Muscle layer of duodenum (tissue), 2 donors: Measurements from ENCODE around the gene B3GALNT1.

Source experiments
- H3K27ac ChIP-seq: one replicate; pipeline ENCODE4 v1.7.0; 2013; ENCODE audit warnings: mild to moderate bottlenecking, low read length
- H3K27me3 ChIP-seq: one replicate; pipeline ENCODE4 v1.7.0; 2013; ENCODE audit warnings: low read depth, mild to moderate bottlenecking, control low read depth, low read length
- H3K36me3 ChIP-seq, 2 donors: one replicate each; pipeline ENCODE4 v1.7.0; 2013; ENCODE audit warnings: low read length in 2 of 2, control low read depth in 1 of 2, mild to moderate bottlenecking in 1 of 2; ENCODE audit not compliant: insufficient read depth in 2 of 2, control insufficient read depth in 1 of 2
- H3K4me1 ChIP-seq, 2 donors: one replicate each; pipeline ENCODE4 v1.7.0; 2013; ENCODE audit warnings: low read length in 2 of 2, mild to moderate bottlenecking in 2 of 2, control low read depth in 1 of 2, moderate library complexity in 1 of 2; ENCODE audit not compliant: insufficient read depth in 2 of 2, control insufficient read depth in 1 of 2
- H3K4me3 ChIP-seq, 2 donors: one replicate each; pipeline ENCODE4 v1.7.0; 2013; ENCODE audit warnings: low read length in 2 of 2, low read depth in 1 of 2, mild to moderate bottlenecking in 1 of 2
- H3K9me3 ChIP-seq, 2 donors: one replicate each; pipeline ENCODE4 v1.7.0; 2013; ENCODE audit warnings: low read length in 2 of 2, control low read depth in 1 of 2, mild to moderate bottlenecking in 1 of 2; ENCODE audit not compliant: control insufficient read depth in 1 of 2
- donor health status: healthy.

B3GALNT1 gene

DNA sequence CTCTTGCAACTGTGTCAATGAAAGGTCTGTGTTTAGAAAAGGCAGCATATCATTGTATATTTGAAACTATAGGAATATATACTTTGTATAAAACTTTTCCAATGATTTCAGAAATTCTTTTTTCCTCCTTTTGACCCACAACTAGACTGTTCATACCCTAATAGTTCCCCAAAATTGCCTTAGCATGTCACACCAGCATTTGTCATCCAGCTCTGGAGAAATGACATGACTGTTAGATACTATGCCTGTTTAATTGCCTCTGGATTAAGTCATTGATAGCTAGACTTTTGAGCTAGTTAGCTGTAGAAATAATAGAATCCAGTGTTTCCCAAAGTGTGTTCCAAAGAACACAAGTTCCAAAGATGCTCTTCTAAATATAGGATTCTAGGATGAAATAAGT lies 32.4 kb downstream of the B3GALNT1 start:
- H3K36me3 ChIP-seq = no peaks in the 10 kb centered on the region
- no peaks in the 10 kb centered on the region for H3K27me3 ChIP-seq
- H3K9me3 ChIP-seq = no peaks in the 10 kb centered on the region
- no peaks in the 10 kb centered on the region for H3K4me1 ChIP-seq
- H3K4me3 ChIP-seq = no peak overlapping the region
- no peak overlapping the region for H3K27ac ChIP-seq

DNA sequence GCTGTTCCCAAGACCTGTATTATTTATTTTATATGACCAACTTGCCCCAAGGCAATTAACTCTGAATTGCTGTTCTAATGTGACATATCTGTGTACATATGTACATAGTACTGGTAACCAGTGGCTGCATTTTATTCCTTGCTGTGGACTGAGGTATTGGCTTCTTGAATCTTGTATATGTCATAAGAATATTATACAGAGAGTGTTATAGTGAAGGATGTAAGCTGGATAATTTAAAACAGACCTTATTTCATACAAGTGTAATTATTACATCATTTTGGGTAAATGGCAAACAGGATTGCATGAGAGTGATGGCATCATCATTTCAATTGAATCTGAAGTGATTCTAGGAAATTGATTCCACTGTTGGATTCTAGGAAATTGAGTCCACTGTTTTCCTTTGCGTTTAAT lies 32.9 kb downstream of the B3GALNT1 start:
- H3K9me3 ChIP-seq = no peaks in the 10 kb centered on the region
- H3K36me3 ChIP-seq = no peaks in the 10 kb centered on the region
- no peaks in the 10 kb centered on the region for H3K4me1 ChIP-seq
- no peak overlapping the region for H3K4me3 ChIP-seq
- no peak overlapping the region for H3K27ac ChIP-seq
- no peaks in the 10 kb centered on the region for H3K27me3 ChIP-seq

DNA sequence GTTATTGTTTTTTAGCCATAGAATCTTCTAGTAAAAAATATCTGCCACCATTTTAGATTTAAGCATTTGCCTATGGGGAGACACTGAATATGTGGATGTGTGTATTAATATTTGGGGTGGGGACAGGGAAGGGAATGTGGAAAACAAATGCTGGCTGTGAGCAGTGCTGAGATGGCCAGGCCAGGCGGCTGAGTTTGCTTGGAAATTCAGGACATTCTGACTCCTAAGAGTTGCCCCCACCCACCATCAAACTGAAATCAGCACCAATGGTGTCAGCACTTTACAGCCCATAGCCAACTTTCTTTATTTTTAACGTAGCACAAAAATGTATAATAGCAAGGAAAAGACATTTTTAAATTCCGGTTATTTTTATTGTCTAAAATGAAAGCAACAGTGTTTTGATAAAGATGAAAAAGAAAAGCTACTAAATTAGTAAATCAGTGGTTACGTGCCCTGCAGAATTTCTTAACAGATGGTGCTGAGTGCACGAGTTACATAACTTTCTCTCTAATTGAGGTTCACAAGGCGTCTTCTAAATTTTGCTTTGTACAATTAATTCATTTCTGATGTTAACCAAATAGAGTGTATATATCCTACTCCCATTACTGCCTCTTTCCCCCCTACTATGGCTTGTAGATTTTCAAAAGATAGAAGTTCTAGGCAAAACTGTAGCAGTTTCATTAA lies 34.0 kb downstream of the B3GALNT1 start:
- Histone ChIP-seq H3K27me3 (no peaks in the 10 kb centered on the region), H3K4me3 (no peak overlapping the region), H3K36me3 (no peaks in the 10 kb centered on the region), H3K27ac (no peak overlapping the region), H3K4me1 (no peaks in the 10 kb centered on the region), H3K9me3 (no peaks in the 10 kb centered on the region)

DNA sequence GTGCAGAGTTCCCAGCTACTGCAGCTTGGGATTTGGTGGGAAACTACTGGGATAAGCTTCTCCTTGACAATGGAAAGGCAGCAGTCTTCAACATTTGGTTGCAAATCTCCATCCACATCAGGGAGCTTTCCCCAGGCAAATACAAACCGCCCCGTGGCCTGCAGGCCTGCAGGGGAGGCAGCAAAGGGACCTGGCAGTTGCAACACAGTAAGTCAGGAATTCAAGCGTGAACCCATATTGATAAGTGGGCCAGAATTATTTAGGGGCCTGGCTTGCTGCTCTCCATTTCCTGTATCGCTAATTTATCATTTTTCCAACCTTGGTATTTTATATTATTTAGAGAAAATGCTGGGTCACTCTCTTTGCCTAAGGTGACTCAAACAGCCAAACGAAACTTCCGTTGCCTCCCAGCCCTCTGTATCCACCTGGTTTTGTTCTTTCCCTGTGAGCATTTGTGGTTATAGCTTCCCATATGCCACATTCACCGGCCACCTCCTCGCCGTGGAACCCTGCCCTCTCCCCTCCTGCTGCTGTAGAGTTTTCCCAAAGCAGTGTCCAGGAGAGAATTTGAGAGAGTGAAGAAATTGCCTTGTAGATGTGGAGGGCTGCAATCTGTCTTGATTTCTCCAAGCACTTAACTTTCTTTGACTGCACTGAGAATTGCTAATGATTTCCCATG lies 34.8 kb downstream of the B3GALNT1 start:
- H3K36me3 ChIP-seq = peaks cover 0 to 5% of the 10 kb centered on the region in 2 donors
- H3K4me3 ChIP-seq = no peak overlapping the region
- no peak overlapping the region for H3K27ac ChIP-seq
- no peaks in the 10 kb centered on the region for H3K27me3 ChIP-seq
- no peaks in the 10 kb centered on the region for H3K9me3 ChIP-seq
- H3K4me1 ChIP-seq = no peaks in the 10 kb centered on the region

DNA sequence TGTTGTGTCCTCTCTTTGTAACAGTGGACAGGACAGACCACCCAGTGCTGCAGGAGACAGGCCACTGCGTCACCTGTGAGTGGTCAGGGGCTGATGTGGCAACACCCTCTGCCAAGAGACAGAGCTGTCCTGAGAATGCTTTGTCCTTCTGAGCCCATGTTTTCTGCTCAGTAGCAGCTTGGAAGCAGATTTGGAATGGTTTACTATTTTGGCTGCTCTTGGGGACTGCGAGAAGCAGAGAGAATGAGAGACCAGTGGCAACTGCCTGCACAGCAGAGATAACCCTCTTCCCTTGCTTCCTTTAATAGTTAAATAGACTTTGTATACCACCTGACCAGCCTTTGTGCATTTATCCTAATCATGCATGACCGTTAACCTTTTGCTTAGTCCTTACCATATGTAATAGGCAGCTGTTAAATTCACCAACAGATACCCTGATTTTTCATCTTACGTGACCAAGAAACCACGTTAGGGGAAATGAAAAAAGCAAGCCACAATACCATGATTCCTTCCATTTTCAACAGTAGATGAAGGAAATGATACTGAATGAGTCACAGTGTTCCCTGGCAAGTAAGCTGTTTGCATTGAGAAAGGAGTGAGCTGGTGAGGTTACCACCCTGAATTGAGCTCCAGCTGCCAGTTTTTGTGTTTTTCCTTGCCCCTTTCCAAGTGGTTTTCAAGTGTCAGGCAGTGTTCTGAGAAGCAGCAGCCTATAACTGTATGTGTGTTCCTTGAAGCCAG lies 35.5 kb downstream of the B3GALNT1 start:
- H3K27ac ChIP-seq = no peak overlapping the region
- H3K4me3 ChIP-seq = no peak overlapping the region
- H3K9me3 ChIP-seq = no peaks in the 10 kb centered on the region
- no peaks in the 10 kb centered on the region for H3K27me3 ChIP-seq
- no peaks in the 10 kb centered on the region for H3K4me1 ChIP-seq
- peaks cover 0 to 5% of the 10 kb centered on the region in 2 donors for H3K36me3 ChIP-seq

DNA sequence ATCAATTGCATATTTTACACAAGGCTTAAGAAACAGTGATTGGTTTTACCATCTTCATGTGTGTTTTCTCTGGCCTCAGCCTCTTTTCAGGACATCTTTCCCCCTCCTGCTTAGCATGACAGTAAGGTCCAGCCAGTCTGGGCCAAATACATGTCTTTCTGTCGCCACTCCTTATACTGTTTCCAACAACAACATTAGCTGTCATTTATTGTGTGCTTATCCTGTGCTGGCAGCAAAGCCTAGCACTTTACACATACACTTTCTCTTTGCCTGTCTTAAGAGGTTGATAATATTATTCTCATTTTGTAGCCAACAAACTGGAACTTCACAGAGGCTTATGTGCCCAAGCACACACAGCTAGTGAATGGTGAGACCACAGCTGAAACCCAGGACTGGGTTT lies 37.8 kb downstream of the B3GALNT1 start:
- Histone ChIP-seq H3K27me3 (no peaks in the 10 kb centered on the region), H3K36me3 (peaks cover 0 to 5% of the 10 kb centered on the region in 2 donors), H3K9me3 (no peaks in the 10 kb centered on the region), H3K27ac (no peak overlapping the region), H3K4me3 (no peak overlapping the region), H3K4me1 (no peaks in the 10 kb centered on the region)

- Histone ChIP-seq H3K4me1 (no peaks in the 10 kb centered on the region), H3K36me3 (peaks cover 0 to 5% of the 10 kb centered on the region in 2 donors), H3K4me3 (no peak overlapping the region), H3K27me3 (no peaks in the 10 kb centered on the region), H3K9me3 (no peaks in the 10 kb centered on the region), H3K27ac (no peak overlapping the region)
These were observed 38.2 kb downstream of the B3GALNT1 start for GRCh38 chr3:161066930-161067329.

- H3K9me3 ChIP-seq = no peaks in the 10 kb centered on the region
- no peak overlapping the region for H3K27ac ChIP-seq
- no peaks in the 10 kb centered on the region for H3K4me1 ChIP-seq
- H3K4me3 ChIP-seq = no peak overlapping the region
- no peaks in the 10 kb centered on the region for H3K27me3 ChIP-seq
- H3K36me3 ChIP-seq = peaks cover 0 to 5% of the 10 kb centered on the region in 2 donors
These were observed 40.7 kb downstream of the B3GALNT1 start for GRCh38 chr3:161064413-161064812.

DNA sequence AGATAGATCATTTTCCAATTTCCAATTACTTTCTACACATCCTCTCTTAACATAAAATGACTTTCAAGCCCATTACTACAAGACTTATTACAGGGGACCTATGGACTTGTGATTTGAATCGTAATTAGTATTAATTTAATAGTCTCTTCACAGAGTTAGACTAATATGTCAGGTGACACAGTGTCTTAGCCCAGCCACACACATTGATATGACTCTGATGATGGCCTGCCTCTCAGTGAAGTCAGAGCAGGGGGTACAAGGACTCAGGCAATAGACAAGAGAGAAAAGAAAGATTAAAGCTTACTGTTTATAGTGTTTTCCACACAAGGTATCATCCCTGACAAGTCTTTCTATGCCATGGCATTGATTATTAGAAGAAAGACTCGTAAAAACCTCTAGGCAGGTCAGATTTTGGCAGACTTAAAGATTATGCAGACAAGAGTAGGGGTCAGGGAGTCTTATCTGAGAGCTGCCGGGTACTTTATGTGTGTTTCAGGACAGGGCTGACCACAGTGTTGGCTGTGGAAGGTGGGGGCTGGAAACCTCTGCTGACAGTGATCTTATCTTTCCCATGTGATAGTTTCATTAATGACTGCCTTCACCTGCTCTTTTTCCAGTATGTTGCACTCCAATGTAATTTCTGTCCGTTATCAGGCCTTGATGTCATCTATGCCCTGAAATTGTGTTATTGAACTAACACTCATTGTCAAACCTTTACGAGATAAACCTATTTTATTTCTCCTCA lies 50.1 kb downstream of the B3GALNT1 start:
- Histone ChIP-seq H3K4me1 (no peaks in the 10 kb centered on the region), H3K9me3 (no peaks in the 10 kb centered on the region), H3K27ac (no peak overlapping the region), H3K27me3 (no peaks in the 10 kb centered on the region), H3K4me3 (no peak overlapping the region), H3K36me3 (no peaks in the 10 kb centered on the region)

DNA sequence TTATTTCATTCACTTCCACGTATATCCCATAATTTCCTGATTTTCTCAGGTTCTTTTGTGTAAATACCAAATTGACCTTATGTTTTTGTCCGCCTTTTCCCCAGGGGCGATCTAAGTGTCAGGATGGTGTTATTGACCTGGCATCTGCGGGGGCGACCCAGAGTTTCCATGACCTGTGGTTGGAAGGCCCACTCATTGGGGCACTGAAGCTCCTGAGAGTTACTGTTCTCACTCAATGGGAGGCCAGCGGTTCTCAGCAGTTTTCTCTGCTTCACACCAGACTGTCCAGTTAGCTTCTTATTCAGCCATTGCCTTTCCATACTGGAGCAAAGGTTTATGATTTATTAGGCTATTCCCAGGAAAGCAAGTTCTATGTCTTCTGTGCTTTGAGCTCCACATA lies 53.3 kb downstream of the B3GALNT1 start:
- H3K4me3 ChIP-seq = no peak overlapping the region
- H3K36me3 ChIP-seq = no peaks in the 10 kb centered on the region
- H3K4me1 ChIP-seq = no peaks in the 10 kb centered on the region
- H3K27me3 ChIP-seq = no peaks in the 10 kb centered on the region
- H3K27ac ChIP-seq = no peak overlapping the region
- no peaks in the 10 kb centered on the region for H3K9me3 ChIP-seq

GRCh38 chr3:161050935-161051334 lies 54.2 kb downstream of the B3GALNT1 start:
- no peak overlapping the region for H3K4me3 ChIP-seq
- H3K4me1 ChIP-seq = no peaks in the 10 kb centered on the region
- no peak overlapping the region for H3K27ac ChIP-seq
- no peaks in the 10 kb centered on the region for H3K27me3 ChIP-seq
- no peaks in the 10 kb centered on the region for H3K9me3 ChIP-seq
- no peaks in the 10 kb centered on the region for H3K36me3 ChIP-seq
